NCI-H2196 (cell line): ENCODE results near the gene CNTNAP1.
A peak's percentile ranks its signal among the peaks of the same experiment; 100 is the strongest.

Experiments
- DNase-seq: peaks from one replicate; lab custom pipeline; 2025; ENCODE audit not compliant: unreplicated experiment; lab: John Stamatoyannopoulos, UW

Gene CNTNAP1

GRCh38 chr17:42670789-42671657 lies 11.3 kb upstream of the CNTNAP1 start:
- no peak for DNase-seq

- no peak for DNase-seq
These were observed 10.3 kb upstream of the CNTNAP1 start for GRCh38 chr17:42672038-42672437.

- DNase-seq: no peak
These were observed 9.0 kb upstream of the CNTNAP1 start for GRCh38 chr17:42673266-42673884.

GRCh38 chr17:42673885-42674754 lies 8.2 kb upstream of the CNTNAP1 start:
- no peak for DNase-seq

- DNase-seq: peak; percentile 15
These were observed 7.5 kb upstream of the CNTNAP1 start for GRCh38 chr17:42674755-42675347.

- DNase-seq: no peak
These were observed 6.9 kb upstream of the CNTNAP1 start for GRCh38 chr17:42675348-42675964.

GRCh38 chr17:42675965-42676423 lies 6.3 kb upstream of the CNTNAP1 start:
- peak; percentile 10 for DNase-seq

- peak; percentile 41 for DNase-seq
These were observed 5.8 kb upstream of the CNTNAP1 start, which contains the start of gene PLEKHH3 for GRCh38 chr17:42676424-42677011. Gene PLEKHH3 (minus strand): TSS chr17:42676994. CDS start chr17:42676563, 431 bp downstream.

GRCh38 chr17:42677012-42677857 lies 5.1 kb upstream of the CNTNAP1 start:
- DNase-seq: peak; percentile 92

- DNase-seq: peak; percentile 69
These were observed 4.2 kb upstream of the CNTNAP1 start for GRCh38 chr17:42677921-42678781.

- DNase-seq: peak; percentile 24
These were observed 3.3 kb upstream of the CNTNAP1 start for GRCh38 chr17:42678951-42679491.

GRCh38 chr17:42679492-42680330 lies 2.6 kb upstream of the CNTNAP1 start:
- no peak for DNase-seq

- no peak for DNase-seq
These were observed 2.0 kb upstream of the CNTNAP1 start for GRCh38 chr17:42680331-42680808.

GRCh38 chr17:42682722-42683403 lies 532 bp downstream of the CNTNAP1 start:
- DNase-seq: no peak

GRCh38 chr17:42683407-42684034 lies 1.2 kb downstream of the CNTNAP1 start:
- no peak for DNase-seq
